HFF-Myc (cell line): ENCODE results near the gene MYO5B.

ENCODE experiments used
- DNase-seq: peaks from one replicate; pipeline ENCODE4 v3.0.0-alpha.2; 2011; ENCODE audit warnings: low read depth; ENCODE audit errors: extremely low read depth
- H3K4me3 ChIP-seq: replicated peaks from 2 replicates; pipeline ENCODE4 v1.5.1; 2011; ENCODE audit warnings: low read depth, mild to moderate bottlenecking, control low read depth, low read length
- CTCF ChIP-seq: IDR thresholded peaks from 2 replicates; pipeline ENCODE4 v1.5.1; 2012; ENCODE audit warnings: mild to moderate bottlenecking, low read depth, low read length, control low read depth; ENCODE audit errors: missing control alignments

The MYO5B gene

GRCh38 chr18:49921318-49921985 lies 273.5 kb downstream of the MYO5B start:
- no peak for TF ChIP-seq CTCF
- DNase-seq, result no peak
- no peak overlapping the region for H3K4me3 ChIP-seq

GRCh38 chr18:49920731-49921130 lies 274.2 kb downstream of the MYO5B start:
- H3K4me3 ChIP-seq, result no peak overlapping the region
- no peak for TF ChIP-seq CTCF
- DNase-seq, result no peak

- no peak for DNase-seq
- no peak overlapping the region for H3K4me3 ChIP-seq
- TF ChIP-seq CTCF, result no peak
Observed at GRCh38 chr18:49917742-49918141, 277.2 kb downstream of the MYO5B start.

- no peak for DNase-seq
- no peak overlapping the region for H3K4me3 ChIP-seq
- TF ChIP-seq CTCF, result no peak
Observed at GRCh38 chr18:49915352-49915751, 279.6 kb downstream of the MYO5B start.

GRCh38 chr18:49913221-49913620 lies 281.7 kb downstream of the MYO5B start:
- no peak for TF ChIP-seq CTCF
- no peak overlapping the region for H3K4me3 ChIP-seq
- no peak for DNase-seq

- H3K4me3 ChIP-seq, result no peak overlapping the region
- TF ChIP-seq CTCF, result no peak
- no peak for DNase-seq
Observed at GRCh38 chr18:49911427-49911826, 283.5 kb downstream of the MYO5B start.

- DNase-seq, result no peak
- no peak overlapping the region for H3K4me3 ChIP-seq
- TF ChIP-seq CTCF, result no peak
Observed at GRCh38 chr18:49910986-49911385, 284.0 kb downstream of the MYO5B start.
